ENCODE results near the gene MYBBP1A.
"Not testable (repeated sequence)": the region's sequence is repeated elsewhere in the genome, so short reads cannot be mapped to it uniquely, and the experiment has no call there.

MYBBP1A gene

GRCh38 chr17:4554997-4555799, at the start of gene MYBBP1A:
Gene MYBBP1A (minus strand): TSS chr17:4555384. CDS start chr17:4555324, 60 bp downstream.
- H3K27ac ChIP-seq: peak within 1 kb of the TSS; percentile 87
- TF ChIP-seq CTCF (conservative IDR thresholded peaks at IDR 0.05) (no peak; the same call in 1 of the 2 replicates), ZFX (IDR thresholded peaks at IDR 0.05) (peak; percentile 44; the same call in 1 of the 2 replicates)

- H3K27ac ChIP-seq: not testable (repeated sequence)
Observed at GRCh38 chr17:4604736-4605135, 49.6 kb upstream of the MYBBP1A start.

GRCh38 chr17:4604111-4604644, 49.0 kb upstream of the MYBBP1A start:
- TF ChIP-seq CTCF (conservative IDR thresholded peaks at IDR 0.05): no peak
- TF ChIP-seq ZFX (IDR thresholded peaks at IDR 0.05): no peak
- no peak overlapping the region for H3K27ac ChIP-seq

GRCh38 chr17:4602041-4602440, 46.9 kb upstream of the MYBBP1A start:
- TF ChIP-seq CTCF (conservative IDR thresholded peaks at IDR 0.05) (no peak), ZFX (IDR thresholded peaks at IDR 0.05) (no peak)
- H3K27ac ChIP-seq: no peak overlapping the region

GRCh38 chr17:4601326-4601725, 46.1 kb upstream of the MYBBP1A start:
- TF ChIP-seq ZFX (IDR thresholded peaks at IDR 0.05): no peak
- H3K27ac ChIP-seq: no peak overlapping the region

GRCh38 chr17:4600563-4600962, 45.4 kb upstream of the MYBBP1A start:
- TF ChIP-seq CTCF (conservative IDR thresholded peaks at IDR 0.05) (no peak), ZFX (IDR thresholded peaks at IDR 0.05) (no peak)

GRCh38 chr17:4599505-4600281, 44.5 kb upstream of the MYBBP1A start:
- no peak for TF ChIP-seq CTCF (conservative IDR thresholded peaks at IDR 0.05)
- no peak for TF ChIP-seq ZFX (IDR thresholded peaks at IDR 0.05)
- no peak overlapping the region for H3K27ac ChIP-seq

More at GRCh38 chr17:4600563-4600962, 45.4 kb upstream of the MYBBP1A start:
- H3K27ac ChIP-seq: no peak overlapping the region

Measured in C4-2B (cell line).